Measurements from ENCODE around the gene FAM50B.

Gene FAM50B

DNA sequence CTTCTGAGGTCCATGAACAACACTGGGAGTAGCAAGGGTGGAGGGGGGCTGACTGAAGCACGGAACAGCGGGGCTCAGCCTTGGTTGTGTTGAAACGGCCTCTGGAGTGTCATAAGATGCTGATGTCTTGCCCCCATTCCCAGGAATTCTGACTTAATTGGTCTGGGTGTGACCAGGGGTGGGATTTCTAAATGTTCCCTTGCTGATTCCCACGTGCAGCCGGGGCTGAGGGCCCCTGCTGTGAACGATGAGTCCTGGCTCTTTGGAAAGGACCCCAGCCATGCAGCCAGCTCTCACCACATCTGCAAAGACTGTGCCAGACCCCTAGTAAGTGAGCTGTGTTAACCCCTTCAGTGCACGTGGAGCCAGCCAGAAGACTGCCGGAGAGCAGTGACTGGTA, 28.6 kb upstream of the FAM50B start:
- no peak for DNase-seq (ENCODE audit: low spot score)

GRCh38 chr6:3822747-3823445, 26.3 kb upstream of the FAM50B start:
- DNase-seq (ENCODE audit: low spot score), result no peak

GRCh38 chr6:3823671-3824070, 25.5 kb upstream of the FAM50B start:
- no peak for DNase-seq (ENCODE audit: low spot score)

DNA sequence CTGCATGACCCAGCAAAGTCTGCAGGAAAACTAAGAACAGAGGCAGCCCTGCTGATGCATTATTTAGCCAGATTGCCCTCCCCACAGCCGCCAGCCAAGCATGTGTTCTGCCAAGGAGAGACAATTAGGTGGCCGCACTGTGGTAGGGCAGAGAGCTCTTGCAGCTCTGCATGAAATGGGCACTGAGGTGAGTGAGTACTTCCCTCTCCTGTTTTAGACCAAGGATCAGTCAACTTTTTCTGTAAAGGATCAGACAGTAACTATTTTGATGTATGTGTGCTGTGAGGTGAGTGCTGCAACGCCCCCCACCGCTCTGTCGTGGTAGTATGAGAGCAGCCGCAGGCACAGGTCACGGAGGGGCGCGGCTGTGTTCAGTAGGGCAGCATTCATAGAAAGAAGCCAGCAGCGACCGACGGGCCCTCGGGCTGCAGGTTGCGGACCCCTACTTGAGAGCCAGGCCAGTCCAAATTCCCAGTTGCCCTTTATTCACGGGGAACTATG, 23.8 kb upstream of the FAM50B start:
- no peak for DNase-seq (ENCODE audit: low spot score)

DNA sequence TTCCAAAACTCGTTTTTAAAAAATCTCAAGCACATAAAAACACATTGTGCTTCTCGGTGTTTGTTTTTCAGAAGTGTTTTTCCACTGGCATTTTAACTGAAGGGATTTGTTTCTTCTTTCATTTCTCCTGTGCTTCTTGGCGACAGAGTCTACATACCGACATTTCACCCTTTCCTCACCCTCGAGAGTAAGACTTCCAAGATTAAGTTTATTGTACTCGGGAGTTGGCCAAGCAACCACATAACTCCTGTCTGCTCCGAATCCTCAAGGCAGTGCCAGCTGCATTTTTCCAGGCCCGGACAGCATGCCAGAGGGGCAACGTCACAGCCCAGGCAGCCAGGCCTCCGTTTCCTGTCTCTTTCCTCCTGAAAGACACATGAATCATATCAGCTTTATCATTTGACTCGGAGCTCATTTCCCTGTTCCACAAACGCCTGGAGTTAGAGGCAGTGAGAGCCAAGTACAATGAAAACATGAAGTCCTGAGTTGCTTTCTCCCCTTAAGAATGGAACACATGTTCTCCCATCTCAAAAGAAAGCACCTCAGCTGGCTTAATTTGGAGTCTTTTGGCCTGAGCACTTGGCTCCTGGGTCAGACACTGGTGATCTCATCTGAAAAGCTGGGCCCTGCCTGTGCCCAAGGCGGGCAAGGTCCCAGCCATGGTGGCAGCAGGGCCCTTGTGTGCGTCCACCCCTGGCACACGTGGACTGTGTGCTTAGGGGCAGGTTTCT, 23.2 kb upstream of the FAM50B start:
- DNase-seq (ENCODE audit: low spot score), result no peak

DNA sequence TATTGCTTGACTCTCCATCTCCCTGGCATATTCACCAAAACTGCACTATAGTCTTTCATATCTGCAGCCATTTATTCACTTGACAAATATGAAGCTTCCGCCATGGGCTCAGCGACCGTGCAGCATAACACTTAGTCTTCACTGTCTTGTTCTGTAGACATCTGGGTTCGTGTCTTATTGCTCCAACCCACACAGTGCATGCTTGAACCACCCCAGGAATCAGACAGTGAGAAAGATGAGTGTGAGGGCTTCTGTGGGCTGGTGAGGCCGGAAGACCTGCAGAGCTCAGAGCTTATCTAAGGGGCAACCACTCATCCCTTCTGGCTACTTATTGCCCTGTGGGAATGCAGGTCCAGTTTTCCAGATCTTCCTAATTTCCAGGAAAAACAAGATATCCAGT, 19.9 kb upstream of the FAM50B start:
- DNase-seq (ENCODE audit: low spot score), result no peak

DNA sequence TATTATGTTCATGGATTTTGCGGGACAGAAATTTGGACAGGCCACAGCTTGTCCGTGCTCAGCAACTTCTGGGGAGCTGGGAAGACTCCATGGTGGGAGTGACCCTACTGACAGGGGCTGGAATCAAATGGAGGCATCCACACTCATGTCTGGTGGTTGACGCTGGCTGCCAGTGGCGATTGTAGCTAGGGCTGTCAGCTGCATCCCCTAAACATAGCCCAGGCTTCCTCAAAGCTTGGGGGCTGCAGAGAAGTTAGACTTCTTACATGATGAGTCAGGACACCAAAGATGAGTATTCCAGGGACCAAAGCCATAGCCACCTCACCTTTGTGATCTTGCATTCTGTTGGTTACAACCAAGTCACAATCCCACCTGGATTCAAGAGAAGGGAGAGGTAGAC, 18.4 kb upstream of the FAM50B start:
- DNase-seq (ENCODE audit: low spot score), result no peak

DNA sequence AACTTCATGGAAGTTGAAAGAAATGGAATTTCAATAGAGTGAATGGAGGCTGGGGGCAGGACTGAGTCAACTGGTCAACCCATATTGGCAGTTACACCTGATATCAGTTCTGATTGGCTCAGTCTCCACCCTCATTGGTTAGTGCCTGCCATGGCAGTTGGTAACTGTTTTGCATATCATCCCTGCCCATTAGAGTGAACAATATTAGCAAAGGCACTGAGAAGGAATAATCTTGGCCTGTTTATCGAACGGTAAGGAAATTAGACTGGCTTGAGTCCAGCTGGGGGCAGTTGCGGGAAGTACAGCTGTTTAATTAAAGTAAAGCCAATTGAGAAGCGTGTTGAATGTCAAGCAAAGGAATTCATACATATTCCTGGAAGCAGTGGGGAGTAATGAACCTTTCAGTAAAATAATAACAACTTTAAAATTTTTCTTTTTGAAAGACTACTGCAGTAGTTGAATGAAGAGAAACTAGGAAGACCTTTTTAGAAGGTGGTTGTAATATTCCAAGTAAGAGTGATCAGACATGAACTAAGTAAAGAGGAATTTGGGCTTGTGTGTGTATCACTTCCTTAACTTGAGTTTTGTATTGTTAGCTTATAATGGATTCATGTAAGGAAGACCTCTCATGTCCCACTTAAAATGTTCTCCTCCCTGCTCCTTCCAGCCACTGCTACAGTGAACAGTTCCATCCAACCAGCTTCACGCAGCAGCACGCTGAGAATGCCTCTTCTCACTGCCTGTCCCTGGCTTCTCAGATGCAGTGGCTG, 17.2 kb upstream of the FAM50B start:
- DNase-seq (ENCODE audit: low spot score), result no peak

DNA sequence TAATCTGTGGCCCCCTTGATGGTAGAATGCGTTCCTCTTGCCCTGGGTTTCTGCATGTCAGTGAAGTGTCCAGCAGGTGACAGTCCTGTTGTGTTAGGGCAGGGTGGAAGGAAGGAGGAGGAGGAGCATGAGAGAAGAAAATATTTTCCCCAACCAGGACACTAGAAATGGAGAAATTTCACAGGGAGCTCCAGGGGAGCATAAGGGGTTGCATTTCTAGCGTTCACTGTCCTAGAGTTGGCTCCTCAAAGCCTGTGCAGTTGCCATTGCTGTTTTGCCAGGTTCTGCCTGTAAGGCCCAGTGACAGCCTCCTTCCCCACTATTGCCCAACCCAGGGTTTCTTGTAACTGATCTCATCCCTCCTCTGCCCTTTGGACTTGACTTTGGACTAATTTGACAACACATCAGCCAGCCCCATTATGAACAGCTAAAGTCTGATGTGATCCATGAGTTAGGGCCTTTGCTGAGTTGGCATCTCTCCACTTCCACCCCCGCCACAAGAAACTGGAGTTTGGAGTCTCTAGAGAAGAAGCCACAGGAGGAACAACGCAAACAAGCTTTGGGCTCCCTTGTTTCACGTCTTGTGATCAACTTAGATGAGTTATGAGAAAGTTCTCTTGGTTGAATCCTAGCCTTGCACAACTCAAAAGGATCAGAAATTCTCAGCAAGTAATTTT, 14.0 kb upstream of the FAM50B start:
- no peak for DNase-seq (ENCODE audit: low spot score)

- DNase-seq (ENCODE audit: low spot score), result no peak
Measured at GRCh38 chr6:3835785-3836184, 13.4 kb upstream of the FAM50B start.

DNA sequence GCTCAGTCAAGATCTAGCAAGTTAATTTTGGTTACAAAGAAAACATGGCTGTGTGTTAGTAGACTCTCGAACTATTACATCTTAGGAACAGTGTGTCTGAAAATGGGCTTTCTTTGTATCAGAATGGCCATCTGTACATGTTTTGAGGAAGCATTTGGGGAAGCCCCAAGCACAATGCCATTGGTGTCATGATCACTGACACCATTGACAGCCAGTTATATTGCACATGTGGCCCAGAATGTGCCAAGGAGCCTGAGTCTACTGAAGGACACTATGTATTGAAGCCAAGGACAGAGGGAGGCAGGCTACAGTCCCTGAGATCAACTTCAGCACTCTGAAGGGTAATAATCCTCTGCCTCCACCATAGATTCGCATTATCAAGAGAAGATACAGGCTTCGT, 12.6 kb upstream of the FAM50B start:
- DNase-seq (ENCODE audit: low spot score), result no peak

DNA sequence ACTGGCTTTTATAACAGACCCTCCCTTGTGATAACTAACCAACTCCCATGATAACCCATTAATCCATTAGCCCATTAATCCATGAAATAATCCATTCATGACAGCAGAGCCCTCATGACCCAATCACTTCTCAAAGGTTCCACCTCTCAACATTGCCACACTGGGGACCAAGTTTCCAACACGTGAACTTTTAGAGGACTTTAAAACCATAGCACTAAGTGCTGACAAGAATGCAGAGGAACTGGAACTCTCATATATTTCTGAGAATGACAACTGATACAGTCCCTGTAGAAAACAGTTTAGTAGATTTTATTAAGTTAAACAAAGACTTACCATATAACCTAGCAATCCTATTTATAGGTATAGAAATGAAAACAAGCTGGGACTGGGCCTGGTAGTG, 11.4 kb upstream of the FAM50B start:
- DNase-seq (ENCODE audit: low spot score), result no peak

DNA sequence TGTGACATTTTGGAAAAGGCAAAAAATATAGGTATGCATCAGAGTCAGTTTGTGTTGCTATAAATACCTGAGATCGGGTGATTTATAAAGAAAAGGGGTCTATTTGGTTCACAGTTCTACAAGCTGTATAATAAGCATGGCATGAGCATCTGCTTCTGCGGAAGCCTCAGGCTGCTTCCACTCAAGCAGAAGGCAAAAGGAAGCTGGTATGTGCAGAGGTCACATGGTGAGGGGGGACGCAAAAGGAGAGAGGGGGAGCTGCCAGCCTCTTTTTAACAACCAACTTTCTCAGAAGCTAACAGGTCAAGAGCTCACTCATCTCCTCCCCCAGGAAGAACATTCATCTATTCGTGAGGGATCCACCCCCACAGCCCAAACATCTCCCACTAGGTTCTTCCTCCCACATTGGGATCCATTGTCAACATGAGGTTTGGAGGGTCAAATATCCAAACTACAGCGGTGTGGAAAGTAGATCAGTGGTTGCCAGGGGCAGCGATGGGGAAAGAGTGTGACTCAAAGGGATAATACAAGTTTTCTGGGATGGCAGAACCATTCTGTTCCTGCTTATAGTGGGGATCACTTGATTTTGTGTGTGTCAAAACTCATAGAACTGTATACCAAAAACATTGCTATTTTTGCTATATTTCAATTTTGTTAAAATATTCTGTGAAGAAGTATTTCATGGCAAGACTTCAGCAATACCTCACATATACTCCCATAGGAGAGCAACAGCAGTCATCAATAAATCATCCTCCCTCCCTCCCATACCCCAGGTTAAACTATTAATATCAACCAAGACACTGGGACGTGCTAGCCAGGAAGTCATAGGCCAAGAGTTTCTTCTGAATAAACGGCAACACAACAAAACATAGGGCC, 9.9 kb upstream of the FAM50B start:
- no peak for DNase-seq (ENCODE audit: low spot score)

DNA sequence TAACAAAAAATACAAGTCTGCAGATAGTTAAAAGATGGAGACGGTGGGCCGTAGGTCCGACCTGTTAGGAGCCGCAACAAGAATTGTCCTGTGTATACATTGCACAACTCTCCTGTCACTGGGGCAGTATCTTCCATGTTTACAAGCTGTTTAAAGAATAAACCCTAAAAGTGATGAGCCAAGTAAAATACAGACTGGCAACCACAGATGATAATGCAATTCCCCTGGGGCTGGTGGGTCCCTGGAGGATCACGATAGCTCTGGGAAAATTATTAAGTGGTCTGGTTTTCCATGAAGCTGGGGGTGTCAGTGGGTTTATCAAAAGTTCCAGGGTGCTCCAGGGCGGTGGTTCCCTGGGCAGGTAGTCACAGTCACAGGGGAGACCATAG, 8.1 kb upstream of the FAM50B start:
- DNase-seq (ENCODE audit: low spot score), result no peak

GRCh38 chr6:3841711-3842565, 7.2 kb upstream of the FAM50B start:
- DNase-seq (ENCODE audit: low spot score), result no peak

- DNase-seq (ENCODE audit: low spot score), result no peak
Measured at GRCh38 chr6:3843379-3844096, 5.6 kb upstream of the FAM50B start.

- DNase-seq (ENCODE audit: low spot score), result no peak
Measured at GRCh38 chr6:3844097-3844463, 5.1 kb upstream of the FAM50B start.

GRCh38 chr6:3847521-3847920, 1.7 kb upstream of the FAM50B start:
- no peak for DNase-seq (ENCODE audit: low spot score)

DNA sequence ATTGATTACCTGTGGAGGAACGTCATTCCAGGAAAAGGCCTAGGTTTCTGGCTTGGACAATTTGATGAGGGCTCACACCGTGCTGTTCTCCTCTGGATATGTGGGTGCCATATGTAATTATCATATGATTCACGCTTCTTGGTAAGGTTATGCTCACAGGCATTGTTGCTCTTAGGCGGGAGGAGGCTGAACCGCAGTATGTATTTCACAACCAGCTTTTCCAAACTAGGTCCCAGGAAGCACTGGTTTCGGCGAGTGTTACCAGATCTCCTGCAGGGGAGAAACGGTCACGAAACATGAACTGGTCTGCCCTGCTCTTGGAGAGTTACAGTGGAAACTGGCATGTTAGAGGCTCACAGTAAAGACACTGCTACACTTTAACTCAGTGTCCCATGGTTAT, 793 bp upstream of the FAM50B start:
- DNase-seq (ENCODE audit: low spot score), result no peak
